Type B pancreatic cell (in vitro differentiated cells): ENCODE data around the gene SPATS1. TPM values are rescaled to one million over a fixed set of nuclear protein-coding genes. Genes with fewer than 3 reads are reported as not detected.

Experiments used
- DNase-seq: peaks from one replicate; pipeline ENCODE4 v3.0.0; 2021; ENCODE audit warnings: mixed read lengths; ENCODE audit not compliant: unreplicated experiment; ENCODE audit errors: extremely low spot score
- H3K27ac Mint-ChIP-seq: 2 replicates; pipeline ENCODE4 v1.8.0; 2021; ENCODE audit warnings: mild to moderate bottlenecking, mixed read lengths
- H3K27me3 Mint-ChIP-seq: 2 replicates; pipeline ENCODE4 v1.8.0; 2021; ENCODE audit warnings: mixed read lengths
- H3K36me3 Mint-ChIP-seq: 2 replicates; pipeline ENCODE4 v1.8.0; 2021; ENCODE audit warnings: mixed read lengths
- H3K4me1 Mint-ChIP-seq: one replicate; pipeline ENCODE4 v1.8.0; 2021; ENCODE audit warnings: mixed read lengths; ENCODE audit not compliant: unreplicated experiment
- H3K4me3 Mint-ChIP-seq: 2 replicates; pipeline ENCODE4 v1.8.0; 2021; ENCODE audit warnings: mild to moderate bottlenecking, mixed read lengths
- H3K9me3 Mint-ChIP-seq: 2 replicates; pipeline ENCODE4 v1.8.0; 2021; ENCODE audit warnings: mixed read lengths
- CTCF ChIP-seq: fragments of 200-600 bp; sonication (generic); conservative IDR thresholded peaks from 2 replicates; pipeline ENCODE4 v1.5.0; 2021; ENCODE audit warnings: antibody characterized with exemption, mild to moderate bottlenecking
- total RNA-seq: library from RNA; stranded (reverse); gene quantifications from 2 replicates; pipeline ENCODE4 v1.2.1, GENCODE V29; 2021; ENCODE audit warnings: low replicate concordance

The SPATS1 gene
- total RNA-seq, 1 donor from 2014 or later = not detected

- peaks cover 10% of the 10 kb centered on the region for H3K36me3 Mint-ChIP-seq
- H3K27ac Mint-ChIP-seq = no peak overlapping the region
- no peaks in the 10 kb centered on the region for H3K9me3 Mint-ChIP-seq
- H3K4me1 Mint-ChIP-seq = no peaks in the 10 kb centered on the region
- peak; percentile 53 for TF ChIP-seq CTCF
- peaks cover 56% of the 10 kb centered on the region for H3K27me3 Mint-ChIP-seq
- DNase-seq = no peak
- H3K4me3 Mint-ChIP-seq = peak overlapping the region; percentile 80
These were observed 44.2 kb upstream of the SPATS1 start for GRCh38 chr6:44298055-44298803.

- Mint-ChIP-seq H3K4me1 (no peaks in the 10 kb centered on the region), H3K9me3 (no peaks in the 10 kb centered on the region), H3K27ac (no peak overlapping the region), H3K36me3 (peaks cover 10% of the 10 kb centered on the region), H3K27me3 (peaks cover 49% of the 10 kb centered on the region), H3K4me3 (peak overlapping the region; percentile 50)
- no peak for TF ChIP-seq CTCF
- no peak for DNase-seq
These were observed 43.6 kb upstream of the SPATS1 start for GRCh38 chr6:44298864-44299263.

GRCh38 chr6:44300292-44300823, 42.1 kb upstream of the SPATS1 start:
- H3K36me3 Mint-ChIP-seq = peaks cover 10% of the 10 kb centered on the region
- no peak overlapping the region for H3K4me3 Mint-ChIP-seq
- peaks cover 36% of the 10 kb centered on the region for H3K27me3 Mint-ChIP-seq
- no peak for DNase-seq
- no peaks in the 10 kb centered on the region for H3K9me3 Mint-ChIP-seq
- TF ChIP-seq CTCF = no peak
- peaks cover 1% of the 10 kb centered on the region for H3K4me1 Mint-ChIP-seq
- no peak overlapping the region for H3K27ac Mint-ChIP-seq

GRCh38 chr6:44301106-44301505, 41.3 kb upstream of the SPATS1 start:
- DNase-seq = no peak
- peaks cover 30% of the 10 kb centered on the region for H3K27me3 Mint-ChIP-seq
- TF ChIP-seq CTCF = no peak
- peaks cover 4% of the 10 kb centered on the region for H3K4me1 Mint-ChIP-seq
- H3K4me3 Mint-ChIP-seq = no peak overlapping the region
- H3K36me3 Mint-ChIP-seq = peaks cover 15% of the 10 kb centered on the region
- no peaks in the 10 kb centered on the region for H3K9me3 Mint-ChIP-seq
- no peak overlapping the region for H3K27ac Mint-ChIP-seq

- H3K36me3 Mint-ChIP-seq = peaks cover 15% of the 10 kb centered on the region
- no peak for TF ChIP-seq CTCF
These were observed 40.5 kb upstream of the SPATS1 start for GRCh38 chr6:44301782-44302564.

More at GRCh38 chr6:44301782-44302564, 40.5 kb upstream of the SPATS1 start:
- no peak for DNase-seq
- Mint-ChIP-seq H3K9me3 (no peaks in the 10 kb centered on the region), H3K27me3 (peaks cover 21% of the 10 kb centered on the region), H3K27ac (no peak overlapping the region), H3K4me1 (peaks cover 4% of the 10 kb centered on the region), H3K4me3 (no peak overlapping the region)
